IMR-90 (cell line): Measurements from ENCODE around the gene RHBDD1. TPM values are rescaled to one million over a fixed set of nuclear protein-coding genes. Genes with fewer than 3 reads are reported as not detected.

ENCODE experiments used
- ATAC-seq: fragments of 200-7000 bp; cut with Tn5 transposase; 2 replicates; pipeline ENCODE4 v1.9.1; 2020; ENCODE audit warnings: low read depth, mild to moderate bottlenecking, moderate library complexity
- BruUV-seq: library from RNA; stranded (reverse); fragments of 400-500 nt; replicated peaks from 2 replicates; lab custom pipeline; 2021; lab: Mats Ljungman, UMichigan
- CTCF ChIA-PET: fragments of 300-600 bp; formaldehyde crosslinking; extraction: SDS; loops from one replicate; lab custom pipeline; 2021; ENCODE audit warnings: antibody characterized with exemption; lab: Yijun Ruan, JAX
- POLR2A ChIA-PET: fragments of 300-600 bp; sonication (Branson Sonifier 250); formaldehyde crosslinking; loops from one replicate; lab custom pipeline; 2022; ENCODE audit warnings: antibody characterized with exemption; ENCODE audit not compliant: unreplicated experiment; lab: Charles Lee
- DNase-seq: peaks from one replicate; pipeline ENCODE4 v3.0.0; 2013
- H2AFZ ChIP-seq: replicated peaks from 2 replicates; pipeline ENCODE3; 2013; ENCODE audit warnings: low read length, mild to moderate bottlenecking; ENCODE audit not compliant: poor library complexity
- H2AK5ac ChIP-seq: 2 replicates; pipeline ENCODE4 v1.6.1; 2013; ENCODE audit warnings: low read depth, low read length, inconsistent platforms
- H2AK9ac ChIP-seq: replicated peaks from 2 replicates; pipeline ENCODE3; 2013; ENCODE audit warnings: mild to moderate bottlenecking, low read depth, low read length, moderate library complexity; ENCODE audit not compliant: poor library complexity
- H2BK120ac ChIP-seq: 2 replicates; pipeline ENCODE4 v1.6.1; 2013; ENCODE audit warnings: low read depth, low read length, inconsistent platforms
- H2BK15ac ChIP-seq: 3 replicates; pipeline ENCODE4 v1.6.1; 2013; ENCODE audit warnings: low read depth, low read length, inconsistent platforms
- H2BK20ac ChIP-seq: 2 replicates; pipeline ENCODE4 v1.6.1; 2013; ENCODE audit warnings: low read depth, mild to moderate bottlenecking, inconsistent platforms, low read length, moderate library complexity
- H2BK5ac ChIP-seq: 2 replicates; pipeline ENCODE4 v1.6.1; 2013; ENCODE audit warnings: mild to moderate bottlenecking, low read depth, low read length, inconsistent platforms; ENCODE audit not compliant: poor library complexity, severe bottlenecking
- H3K14ac ChIP-seq: replicated peaks from 2 replicates; pipeline ENCODE4 v1.6.1; 2013; ENCODE audit warnings: low read depth, low read length, inconsistent platforms
- H3K18ac ChIP-seq: 2 replicates; pipeline ENCODE4 v1.6.1; 2013; ENCODE audit warnings: low read depth, low read length, control low read depth
- H3K23ac ChIP-seq: 2 replicates; pipeline ENCODE4 v1.6.1; 2013; ENCODE audit warnings: low read depth, low read length, inconsistent platforms
- H3K27ac ChIP-seq: 2 replicates; pipeline ENCODE4 v1.5.1; 2013; ENCODE audit warnings: mild to moderate bottlenecking, control low read depth, low read length; ENCODE audit not compliant: insufficient read depth
- H3K27me3 ChIP-seq: 2 replicates; pipeline ENCODE4 v1.6.1; 2013; ENCODE audit warnings: low read length; ENCODE audit not compliant: control insufficient read depth, insufficient read depth
- H3K36me3 ChIP-seq: 2 replicates; pipeline ENCODE4 v1.6.1; 2013; ENCODE audit warnings: low read length, mixed read lengths; ENCODE audit not compliant: control insufficient read depth, insufficient read depth
- H3K4ac ChIP-seq: 2 replicates; pipeline ENCODE4 v1.6.1; 2013; ENCODE audit warnings: low read depth, low read length, inconsistent platforms
- H3K4me1 ChIP-seq: 2 replicates; pipeline ENCODE4 v1.6.1; 2013; ENCODE audit warnings: low read length, mixed read lengths; ENCODE audit not compliant: control insufficient read depth, insufficient read depth
- H3K4me2 ChIP-seq: 2 replicates; pipeline ENCODE4 v1.6.1; 2013; ENCODE audit warnings: low read depth, mild to moderate bottlenecking, control low read depth, low read length, moderate library complexity
- H3K4me3 ChIP-seq: 2 replicates; pipeline ENCODE4 v1.5.1; 2013; ENCODE audit warnings: low read depth, mild to moderate bottlenecking, control low read depth, low read length, moderate library complexity; ENCODE audit not compliant: insufficient read depth
- H3K56ac ChIP-seq: 2 replicates; pipeline ENCODE4 v1.6.1; 2013; ENCODE audit warnings: low read length, inconsistent platforms; ENCODE audit not compliant: insufficient read depth; ENCODE audit errors: extremely low read depth
- H3K79me1 ChIP-seq, 2 experiments: 2 replicates each; pipeline ENCODE4 v1.6.1; 2013; ENCODE audit warnings: low read length in 2 of 2, inconsistent platforms in 1 of 2, low read depth in 1 of 2
- H3K9ac ChIP-seq: 2 replicates; pipeline ENCODE4 v1.6.1; 2013; ENCODE audit warnings: low read depth, low read length, control low read depth
- H3K9me1 ChIP-seq: 2 replicates; pipeline ENCODE4 v1.6.1; 2013; ENCODE audit warnings: low read length, inconsistent platforms; ENCODE audit not compliant: insufficient read depth
- H3K9me3 ChIP-seq: 2 replicates; pipeline ENCODE4 v1.6.1; 2013; ENCODE audit warnings: low read length; ENCODE audit not compliant: control insufficient read depth, insufficient read depth
- H4K20me1 ChIP-seq: 2 replicates; pipeline ENCODE4 v1.6.1; 2013; ENCODE audit warnings: low read length, inconsistent platforms; ENCODE audit not compliant: insufficient read depth
- H4K5ac ChIP-seq: 2 replicates; pipeline ENCODE4 v1.6.1; 2013; ENCODE audit warnings: mild to moderate bottlenecking, low read depth, low read length, control low read depth
- H4K8ac ChIP-seq, 2 experiments: 2 replicates each; pipeline ENCODE4 v1.6.1; 2013; ENCODE audit warnings: low read depth in 2 of 2, low read length in 2 of 2, control low read depth in 1 of 2, inconsistent platforms in 1 of 2
- H4K91ac ChIP-seq: 2 replicates; pipeline ENCODE4 v1.6.1; 2013; ENCODE audit warnings: low read depth, low read length, inconsistent platforms; ENCODE audit not compliant: insufficient read depth
- BHLHE40 ChIP-seq: fragments of 150-350 bp; IDR thresholded peaks from 2 replicates; pipeline ENCODE4 v1.6.1; 2016; ENCODE audit warnings: mild to moderate bottlenecking, low read depth, low read length
- CEBPB ChIP-seq: IDR thresholded peaks from 2 replicates; pipeline ENCODE4 v1.6.1; 2012; ENCODE audit warnings: low read depth, low read length, improper control_type of control experiment
- CHD1 ChIP-seq: IDR thresholded peaks from 2 replicates; pipeline ENCODE4 v1.6.1; 2012; ENCODE audit warnings: low read depth, low read length, improper control_type of control experiment
- FOS ChIP-seq: fragments of 150-350 bp; IDR thresholded peaks from 2 replicates; pipeline ENCODE4 v1.6.1; 2016; ENCODE audit warnings: low read depth, low read length
- MAFK ChIP-seq: IDR thresholded peaks from 2 replicates; pipeline ENCODE4 v1.6.1; 2012; ENCODE audit warnings: low read depth, low read length, improper control_type of control experiment
- MAZ ChIP-seq: IDR thresholded peaks from 2 replicates; pipeline ENCODE4 v1.6.1; 2012; ENCODE audit warnings: low read depth, mild to moderate bottlenecking, low read length, improper control_type of control experiment, moderate library complexity, borderline replicate concordance
- MXI1 ChIP-seq: IDR thresholded peaks from 2 replicates; pipeline ENCODE4 v1.6.1; 2012; ENCODE audit warnings: low read depth, mild to moderate bottlenecking, low read length, moderate library complexity, borderline replicate concordance
- NFE2L2 ChIP-seq: fragments of 150-350 bp; IDR thresholded peaks from 2 replicates; pipeline ENCODE4 v1.6.1; 2016; ENCODE audit warnings: low read depth, mild to moderate bottlenecking, low read length
- POLR2A ChIP-seq: IDR thresholded peaks from 2 replicates; pipeline ENCODE4 v1.6.1; 2012; ENCODE audit warnings: mild to moderate bottlenecking, low read depth, low read length
- RAD21 ChIP-seq: IDR thresholded peaks from 2 replicates; pipeline ENCODE4 v1.6.1; 2012; ENCODE audit warnings: low read length, improper control_type of control experiment
- RCOR1 ChIP-seq: IDR thresholded peaks from 2 replicates; pipeline ENCODE4 v1.6.1; 2012; ENCODE audit warnings: mild to moderate bottlenecking, low read length, improper control_type of control experiment; ENCODE audit not compliant: insufficient replicate concordance
- RFX5 ChIP-seq: IDR thresholded peaks from 2 replicates; pipeline ENCODE4 v1.8.0; 2012; ENCODE audit warnings: low read depth, mild to moderate bottlenecking, low read length, moderate library complexity
- SMC3 ChIP-seq: fragments of 150-350 bp; IDR thresholded peaks from 2 replicates; pipeline ENCODE4 v1.6.1; 2016; ENCODE audit warnings: low read depth, mild to moderate bottlenecking, antibody characterized with exemption, low read length, moderate library complexity
- WGBS, 2 experiments: methylation state at CpG; one replicate each; pipeline versions ENCODE4 v1.1.5 to v1.1.7; 2013; ENCODE audit warnings: missing lambda C conversion rate in 2 of 2; ENCODE audit not compliant: insufficient read length in 1 of 2; ENCODE audit errors: extremely low coverage in 2 of 2; 5-methylcytosine and 5-hydroxymethylcytosine counted together
- dilution Hi-C: fragments of 300-500 bp; cut with HindIII; formaldehyde crosslinking; loops from one replicate; pipeline ENCODE4 v1.14.3; 2018; ENCODE audit warnings: low sequenced_read_pairs; ENCODE audit not compliant: unreplicated experiment
- in situ Hi-C: fragments of 300-500 bp; cut with MboI; formaldehyde crosslinking; loops from 3 replicates; pipeline ENCODE4 v1.14.3; 2019; ENCODE audit warnings: low sequenced_read_pairs, inconsistent platforms, mixed read lengths
- intact Hi-C: fragments of 100-400 bp; cut with micrococcal nuclease; formaldehyde crosslinking; loops from 2 replicates; pipeline ENCODE4 v1.10.0; 2022
- polyA plus RNA-seq, 3 experiments: library from polyadenylated mRNA; depleted of rRNA; stranded (reverse); fragments of >200 nt; gene quantifications; 2 replicates each; pipeline ENCODE4 v1.2.3, GENCODE V29; 2012; ENCODE audit warnings: low replicate concordance in 1 of 3
- total RNA-seq: library from RNA; depleted of rRNA; stranded (reverse); fragments of >200 nt; gene quantifications from 2 replicates; pipeline ENCODE4 v1.2.3, GENCODE V29; 2012
- TF ChIP-seq, protein P1 (sequence below): fragments of 150-350 bp; IDR thresholded peaks from 2 replicates; pipeline ENCODE4 v1.6.1; 2016; ENCODE audit warnings: low read depth, mild to moderate bottlenecking, low read length, moderate library complexity, borderline replicate concordance
- TF ChIP-seq, protein P2 (sequence below): fragments of 150-350 bp; IDR thresholded peaks from 2 replicates; pipeline ENCODE4 v1.6.1; 2017; ENCODE audit warnings: mild to moderate bottlenecking, antibody characterized with exemption, low read length, low read depth
- TF ChIP-seq, protein P3 (sequence below): conservative IDR thresholded peaks from 2 replicates; pipeline ENCODE4 v1.5.1; 2012; ENCODE audit warnings: mild to moderate bottlenecking, low read depth, low read length, improper control_type of control experiment

The RHBDD1 gene
- total and polyA plus RNA-seq, 2 of the 4 experiments (the other 2 are of a cell fraction): 9.7 to 14.0 TPM

GRCh38 chr2:226828191-226828590 lies 7.7 kb upstream of the RHBDD1 start:
- ATAC-seq (peak; percentile 35), DNase-seq (peak; percentile 22)
- POLR2A ChIA-PET: no interaction called here
- H2BK5ac ChIP-seq: no peak overlapping the region
- H3K9ac ChIP-seq: no peak overlapping the region
- no peak overlapping the region for H4K8ac ChIP-seq
- intact Hi-C loops (no loop called here), in situ Hi-C loops (no loop called here), dilution Hi-C loops (no loop called here)
- H2AFZ ChIP-seq: no peak overlapping the region
- no peaks in the 10 kb centered on the region for H3K9me1 ChIP-seq
- no peak overlapping the region for H3K4me3 ChIP-seq
- H2AK9ac ChIP-seq: no peak overlapping the region
- no peak overlapping the region for H3K4ac ChIP-seq
- no peaks in the 10 kb centered on the region for H4K20me1 ChIP-seq
- no peak overlapping the region for H3K14ac ChIP-seq
- H3K27me3 ChIP-seq: no peaks in the 10 kb centered on the region
- no peak overlapping the region for H3K18ac ChIP-seq
- WGBS, 2 experiments: no CpG with 5 or more reads among the region's 2 CpGs
- no peaks in the 10 kb centered on the region for H3K36me3 ChIP-seq
- H3K9me3 ChIP-seq: peaks cover 2% of the 10 kb centered on the region
- CTCF ChIA-PET: interaction anchor here (1.6 kb wide), 1 partner anchor 11 kb away, joined by 4 read pairs; no protein-coding TSS in a partner anchor
- H3K79me1 ChIP-seq: no peaks in the 10 kb centered on the region; a peak in 1 of 4 replicates
- no peaks in the 10 kb centered on the region for H3K4me1 ChIP-seq
- H2BK120ac ChIP-seq: no peak overlapping the region
- no peak overlapping the region for H4K91ac ChIP-seq
- no peak overlapping the region for H2BK15ac ChIP-seq
- H2BK20ac ChIP-seq: no peak overlapping the region
- BruUV-seq: no TSS peak
- no peak overlapping the region for H4K5ac ChIP-seq
- no peak overlapping the region for H2AK5ac ChIP-seq
- no peak overlapping the region for H3K4me2 ChIP-seq
- TF ChIP-seq RCOR1: no peak
- no peak for TF ChIP-seq MAZ
- no peak for TF ChIP-seq MXI1
- no peak for TF ChIP-seq CHD1
- no peak for TF ChIP-seq RFX5
- no peak for TF ChIP-seq RAD21
- TF ChIP-seq MAFK: no peak
- no peak for TF ChIP-seq NFE2L2
- no peak for TF ChIP-seq SMC3
- TF ChIP-seq, protein P1, sequence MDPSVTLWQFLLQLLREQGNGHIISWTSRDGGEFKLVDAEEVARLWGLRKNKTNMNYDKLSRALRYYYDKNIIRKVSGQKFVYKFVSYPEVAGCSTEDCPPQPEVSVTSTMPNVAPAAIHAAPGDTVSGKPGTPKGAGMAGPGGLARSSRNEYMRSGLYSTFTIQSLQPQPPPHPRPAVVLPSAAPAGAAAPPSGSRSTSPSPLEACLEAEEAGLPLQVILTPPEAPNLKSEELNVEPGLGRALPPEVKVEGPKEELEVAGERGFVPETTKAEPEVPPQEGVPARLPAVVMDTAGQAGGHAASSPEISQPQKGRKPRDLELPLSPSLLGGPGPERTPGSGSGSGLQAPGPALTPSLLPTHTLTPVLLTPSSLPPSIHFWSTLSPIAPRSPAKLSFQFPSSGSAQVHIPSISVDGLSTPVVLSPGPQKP: no peak
- no peak for TF ChIP-seq CEBPB
- no peak for TF ChIP-seq FOS
- TF ChIP-seq POLR2A: no peak
- TF ChIP-seq BHLHE40: no peak
- TF ChIP-seq, protein P2, sequence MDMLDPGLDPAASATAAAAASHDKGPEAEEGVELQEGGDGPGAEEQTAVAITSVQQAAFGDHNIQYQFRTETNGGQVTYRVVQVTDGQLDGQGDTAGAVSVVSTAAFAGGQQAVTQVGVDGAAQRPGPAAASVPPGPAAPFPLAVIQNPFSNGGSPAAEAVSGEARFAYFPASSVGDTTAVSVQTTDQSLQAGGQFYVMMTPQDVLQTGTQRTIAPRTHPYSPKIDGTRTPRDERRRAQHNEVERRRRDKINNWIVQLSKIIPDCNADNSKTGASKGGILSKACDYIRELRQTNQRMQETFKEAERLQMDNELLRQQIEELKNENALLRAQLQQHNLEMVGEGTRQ: no peak
- TF ChIP-seq, protein P3, sequence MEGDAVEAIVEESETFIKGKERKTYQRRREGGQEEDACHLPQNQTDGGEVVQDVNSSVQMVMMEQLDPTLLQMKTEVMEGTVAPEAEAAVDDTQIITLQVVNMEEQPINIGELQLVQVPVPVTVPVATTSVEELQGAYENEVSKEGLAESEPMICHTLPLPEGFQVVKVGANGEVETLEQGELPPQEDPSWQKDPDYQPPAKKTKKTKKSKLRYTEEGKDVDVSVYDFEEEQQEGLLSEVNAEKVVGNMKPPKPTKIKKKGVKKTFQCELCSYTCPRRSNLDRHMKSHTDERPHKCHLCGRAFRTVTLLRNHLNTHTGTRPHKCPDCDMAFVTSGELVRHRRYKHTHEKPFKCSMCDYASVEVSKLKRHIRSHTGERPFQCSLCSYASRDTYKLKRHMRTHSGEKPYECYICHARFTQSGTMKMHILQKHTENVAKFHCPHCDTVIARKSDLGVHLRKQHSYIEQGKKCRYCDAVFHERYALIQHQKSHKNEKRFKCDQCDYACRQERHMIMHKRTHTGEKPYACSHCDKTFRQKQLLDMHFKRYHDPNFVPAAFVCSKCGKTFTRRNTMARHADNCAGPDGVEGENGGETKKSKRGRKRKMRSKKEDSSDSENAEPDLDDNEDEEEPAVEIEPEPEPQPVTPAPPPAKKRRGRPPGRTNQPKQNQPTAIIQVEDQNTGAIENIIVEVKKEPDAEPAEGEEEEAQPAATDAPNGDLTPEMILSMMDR: no peak
- no peak overlapping the region for H3K27ac ChIP-seq
- H3K56ac ChIP-seq: no peak overlapping the region
- H3K23ac ChIP-seq: no peak overlapping the region
